Spleen (tissue), 7 donors: ENCODE data around the gene CPA4.

Source experiments
- POLR2AphosphoS5 ChIP-seq, 3 donors: sonication (generic); formaldehyde crosslinking; IDR thresholded peaks; one replicate each; pipeline ENCODE4 v1.5.1; 2017; ENCODE audit warnings: antibody characterized with exemption in 3 of 3
- TF ChIP-seq, protein P1 (sequence below), 11 experiments: fragments of 200-600 bp in 7 of 11; fragments of 450-650 bp in 4 of 11; sonication (generic) in 4 of 11; IDR thresholded peaks in 8 of 11; conservative IDR thresholded peaks in 3 of 11; 1 replicate in 7 of 11; 2 replicates in 4 of 11; pipeline versions ENCODE4 v1.4.0 to v1.8.0; 2016 to 2021; ENCODE audit warnings: antibody characterized with exemption in 11 of 11, inconsistent platforms in 4 of 11, mild to moderate bottlenecking in 1 of 11
- donor health status: DM: no; HTN: no; CAD: no; lungs with moderate emphysema.
- donor health status: DM: no; HTN: no; CAD: no.
- donor health status: DM: no; HTN: no; CAD: no.

DNA sequence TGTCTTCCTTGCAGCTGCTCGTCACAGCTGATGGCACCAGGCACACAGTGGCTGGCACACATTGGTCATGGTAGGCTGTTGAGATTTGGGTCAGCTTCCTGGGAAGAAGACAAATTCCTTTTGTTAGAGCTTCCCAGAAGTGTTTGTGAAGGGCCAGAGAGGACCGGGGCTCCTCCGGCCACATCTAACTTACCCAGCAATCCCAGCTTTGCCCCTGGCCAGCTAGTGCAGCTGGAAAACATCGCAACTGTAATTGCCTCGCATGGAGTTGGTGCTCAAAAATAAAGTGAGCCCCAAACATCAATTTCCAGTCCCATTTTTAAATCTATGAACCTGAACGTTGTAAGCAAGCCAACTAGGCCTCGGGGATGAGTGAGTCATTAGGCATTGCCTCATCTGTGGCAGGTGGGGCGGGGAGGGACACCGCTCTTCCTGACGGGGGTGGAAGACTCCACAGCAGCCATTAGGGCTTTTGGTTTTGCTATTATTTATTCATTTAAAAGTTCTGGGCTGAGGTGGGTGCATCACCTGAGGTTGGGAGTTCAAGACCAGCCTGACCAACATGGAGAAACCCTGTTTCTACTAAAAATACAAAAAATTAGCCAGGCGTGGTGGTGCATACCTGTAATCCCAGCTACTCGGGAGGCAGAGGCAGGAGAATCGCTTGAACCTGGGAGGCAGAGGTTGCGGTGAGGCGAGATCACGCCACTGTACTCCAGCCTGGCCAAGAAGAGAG lies 64.1 kb downstream of the CPA4 start:
- TF ChIP-seq, protein P1, sequence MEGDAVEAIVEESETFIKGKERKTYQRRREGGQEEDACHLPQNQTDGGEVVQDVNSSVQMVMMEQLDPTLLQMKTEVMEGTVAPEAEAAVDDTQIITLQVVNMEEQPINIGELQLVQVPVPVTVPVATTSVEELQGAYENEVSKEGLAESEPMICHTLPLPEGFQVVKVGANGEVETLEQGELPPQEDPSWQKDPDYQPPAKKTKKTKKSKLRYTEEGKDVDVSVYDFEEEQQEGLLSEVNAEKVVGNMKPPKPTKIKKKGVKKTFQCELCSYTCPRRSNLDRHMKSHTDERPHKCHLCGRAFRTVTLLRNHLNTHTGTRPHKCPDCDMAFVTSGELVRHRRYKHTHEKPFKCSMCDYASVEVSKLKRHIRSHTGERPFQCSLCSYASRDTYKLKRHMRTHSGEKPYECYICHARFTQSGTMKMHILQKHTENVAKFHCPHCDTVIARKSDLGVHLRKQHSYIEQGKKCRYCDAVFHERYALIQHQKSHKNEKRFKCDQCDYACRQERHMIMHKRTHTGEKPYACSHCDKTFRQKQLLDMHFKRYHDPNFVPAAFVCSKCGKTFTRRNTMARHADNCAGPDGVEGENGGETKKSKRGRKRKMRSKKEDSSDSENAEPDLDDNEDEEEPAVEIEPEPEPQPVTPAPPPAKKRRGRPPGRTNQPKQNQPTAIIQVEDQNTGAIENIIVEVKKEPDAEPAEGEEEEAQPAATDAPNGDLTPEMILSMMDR (IDR thresholded peaks at IDR 0.05 in 8 of 11, conservative IDR thresholded peaks at IDR 0.05 in 3 of 11) = no peak
- no peak for TF ChIP-seq POLR2AphosphoS5 (IDR thresholded peaks at IDR 0.05)
